GM23338 (cell line): ENCODE results near the gene DLG2. TPM values are rescaled to one million over a fixed set of nuclear protein-coding genes. Genes with fewer than 3 reads are reported as not detected.

ENCODE experiments used
- ATAC-seq: fragments of 200-7000 bp; cut with Tn5 transposase; 3 replicates; pipeline ENCODE4 v1.9.1; 2020
- DNase-seq: peaks from one replicate; pipeline ENCODE4 v3.0.0-alpha.2; 2015; ENCODE audit warnings: low spot score
- H2AFZ ChIP-seq: fragments of 200-600 bp; sonication (generic); 2 replicates; pipeline ENCODE4 v1.8.0; 2016; ENCODE audit warnings: antibody characterized with exemption, mild to moderate bottlenecking, moderate library complexity
- H3F3A ChIP-seq: fragments of 200-600 bp; sonication (generic); replicated peaks from 2 replicates; pipeline ENCODE4 v1.8.0; 2017; ENCODE audit warnings: antibody characterized with exemption, mixed run types, low read depth
- H3K27ac ChIP-seq: fragments of 200-600 bp; sonication (generic); 2 replicates; pipeline ENCODE4 v1.6.1; 2016; ENCODE audit warnings: low read depth
- H3K27me3 ChIP-seq: fragments of 200-600 bp; sonication (generic); 2 replicates; pipeline ENCODE4 v1.8.0; 2016; ENCODE audit warnings: mild to moderate bottlenecking, mixed run types, moderate library complexity; ENCODE audit not compliant: insufficient read depth
- H3K36me3 ChIP-seq: fragments of 200-600 bp; sonication (generic); 2 replicates; pipeline ENCODE4 v1.8.0; 2016; ENCODE audit warnings: mild to moderate bottlenecking; ENCODE audit not compliant: insufficient read depth
- H3K4me1 ChIP-seq: fragments of 200-600 bp; sonication (generic); 2 replicates; pipeline ENCODE4 v1.8.0; 2016; ENCODE audit warnings: mild to moderate bottlenecking, moderate library complexity; ENCODE audit not compliant: insufficient read depth
- H3K4me2 ChIP-seq: fragments of 200-600 bp; sonication (generic); 2 replicates; pipeline ENCODE4 v1.7.1; 2017; ENCODE audit warnings: mixed run types
- H3K4me3 ChIP-seq: fragments of 200-600 bp; sonication (generic); 2 replicates; pipeline ENCODE4 v1.6.1; 2016; ENCODE audit warnings: mixed run types
- H3K79me2 ChIP-seq: fragments of 200-600 bp; sonication (generic); replicated peaks from 2 replicates; pipeline ENCODE4 v1.8.0; 2017; ENCODE audit warnings: mild to moderate bottlenecking; ENCODE audit not compliant: insufficient read depth
- H3K9me2 ChIP-seq: fragments of 200-600 bp; sonication (generic); 2 replicates; pipeline ENCODE4 v1.8.0; 2017; ENCODE audit not compliant: insufficient read depth
- H4K20me1 ChIP-seq: fragments of 200-600 bp; sonication (generic); replicated peaks from 2 replicates; pipeline ENCODE4 v1.8.0; 2017; ENCODE audit warnings: mild to moderate bottlenecking; ENCODE audit not compliant: insufficient read depth
- H3K27ac Mint-ChIP-seq: 2 replicates; pipeline ENCODE4 v1.8.0; 2020; ENCODE audit warnings: inconsistent platforms, mild to moderate bottlenecking, moderate library complexity, mixed read lengths
- H3K27me3 Mint-ChIP-seq: 3 replicates; pipeline ENCODE4 v1.8.0; 2022; ENCODE audit warnings: low read depth, mild to moderate bottlenecking, moderate library complexity, mixed read lengths, inconsistent platforms; ENCODE audit not compliant: insufficient read depth, poor library complexity
- H3K36me3 Mint-ChIP-seq: 3 replicates; pipeline ENCODE4 v1.8.0; 2021; ENCODE audit warnings: low read depth, mild to moderate bottlenecking, inconsistent platforms, moderate library complexity, mixed read lengths
- H3K4me1 Mint-ChIP-seq: 3 replicates; pipeline ENCODE4 v1.8.0; 2020; ENCODE audit warnings: mild to moderate bottlenecking, inconsistent platforms, mixed read lengths
- H3K4me3 Mint-ChIP-seq: 3 replicates; pipeline ENCODE4 v1.8.0; 2021; ENCODE audit warnings: moderate library complexity, mild to moderate bottlenecking, inconsistent platforms, mixed read lengths
- H3K9me3 Mint-ChIP-seq: 3 replicates; pipeline ENCODE4 v1.8.0; 2020; ENCODE audit warnings: moderate library complexity, mild to moderate bottlenecking, inconsistent platforms, mixed read lengths
- ETS1 ChIP-seq: IDR thresholded peaks from 2 replicates; pipeline ENCODE4 v1.6.1; 2016; ENCODE audit warnings: antibody characterized with exemption
- EZH2 ChIP-seq: fragments of 200-600 bp; sonication (generic); IDR thresholded peaks from one replicate; pipeline ENCODE4 v1.8.0; 2017; ENCODE audit warnings: antibody characterized with exemption, mild to moderate bottlenecking, low read depth; ENCODE audit not compliant: unreplicated experiment
- JUNB ChIP-seq: IDR thresholded peaks from one replicate; pipeline ENCODE4 v1.6.1; 2016; ENCODE audit warnings: antibody characterized with exemption; ENCODE audit not compliant: unreplicated experiment
- ZNF114 ChIP-seq: fragments of 250-450 bp; sonication (Bioruptor Pico); IDR thresholded peaks from 2 replicates; pipeline ENCODE4 v1.5.0; 2020; ENCODE audit warnings: mild to moderate bottlenecking, moderate library complexity
- ZNF331 ChIP-seq: fragments of 250-450 bp; sonication (Bioruptor Pico); IDR thresholded peaks from 2 replicates; pipeline ENCODE4 v1.5.0; 2020; ENCODE audit warnings: low read depth, mild to moderate bottlenecking, moderate library complexity
- polyA plus RNA-seq: library from polyadenylated mRNA; unstranded; fragments of >200 nt; fragmentation: Nextera tagmentation; extraction: Ambion mirVana; gene quantifications from 2 replicates; pipeline ENCODE4 v1.2.1, GENCODE V29; 2016
- total RNA-seq: library from RNA; depleted of rRNA; stranded (reverse); fragments of >200 nt; shearing (Covaris generic); gene quantifications from 2 replicates; pipeline ENCODE4 v1.2.3, GENCODE V29; 2014
- TF ChIP-seq, protein P1 (sequence below), 2 experiments: fragments of 200-600 bp in 1 of 2; sonication (generic) in 1 of 2; conservative IDR thresholded peaks; 2 replicates each; pipeline versions ENCODE4 v1.5.1 to v1.6.1; 2016 to 2017; ENCODE audit warnings: antibody characterized with exemption in 2 of 2, low read depth in 2 of 2, mild to moderate bottlenecking in 2 of 2, moderate library complexity in 1 of 2
- TF ChIP-seq, protein P2 (sequence below): IDR thresholded peaks from one replicate; pipeline ENCODE4 v1.6.1; 2018; ENCODE audit warnings: antibody characterized with exemption; ENCODE audit not compliant: unreplicated experiment

DLG2 gene
- total and polyA plus RNA-seq, 2 experiments from 2014 or later: 19.8 to 21.5 TPM

GRCh38 chr11:84866922-84867321 lies 760.2 kb downstream of the DLG2 start:
- Mint-ChIP-seq H3K4me1 (peaks cover 24% of the 10 kb centered on the region), H3K9me3 (no peaks in the 10 kb centered on the region), H3K27ac (no peak overlapping the region), H3K4me3 (no peak overlapping the region), H3K36me3 (no peaks in the 10 kb centered on the region), H3K27me3 (no peaks in the 10 kb centered on the region)
- Histone ChIP-seq H3K4me3 (no peak overlapping the region), H3K36me3 (no peaks in the 10 kb centered on the region), H3K4me2 (no peak overlapping the region), H3K9me2 (no peaks in the 10 kb centered on the region), H3K27ac (no peak overlapping the region), H4K20me1 (no peaks in the 10 kb centered on the region), H3F3A (no peaks in the 10 kb centered on the region), H2AFZ (no peak overlapping the region), H3K27me3 (no peaks in the 10 kb centered on the region), H3K79me2 (no peaks in the 10 kb centered on the region), H3K4me1 (peaks cover 4% of the 10 kb centered on the region)
- TF ChIP-seq EZH2: no peak
- DNase-seq: no peak
- no peak for ATAC-seq

DNA sequence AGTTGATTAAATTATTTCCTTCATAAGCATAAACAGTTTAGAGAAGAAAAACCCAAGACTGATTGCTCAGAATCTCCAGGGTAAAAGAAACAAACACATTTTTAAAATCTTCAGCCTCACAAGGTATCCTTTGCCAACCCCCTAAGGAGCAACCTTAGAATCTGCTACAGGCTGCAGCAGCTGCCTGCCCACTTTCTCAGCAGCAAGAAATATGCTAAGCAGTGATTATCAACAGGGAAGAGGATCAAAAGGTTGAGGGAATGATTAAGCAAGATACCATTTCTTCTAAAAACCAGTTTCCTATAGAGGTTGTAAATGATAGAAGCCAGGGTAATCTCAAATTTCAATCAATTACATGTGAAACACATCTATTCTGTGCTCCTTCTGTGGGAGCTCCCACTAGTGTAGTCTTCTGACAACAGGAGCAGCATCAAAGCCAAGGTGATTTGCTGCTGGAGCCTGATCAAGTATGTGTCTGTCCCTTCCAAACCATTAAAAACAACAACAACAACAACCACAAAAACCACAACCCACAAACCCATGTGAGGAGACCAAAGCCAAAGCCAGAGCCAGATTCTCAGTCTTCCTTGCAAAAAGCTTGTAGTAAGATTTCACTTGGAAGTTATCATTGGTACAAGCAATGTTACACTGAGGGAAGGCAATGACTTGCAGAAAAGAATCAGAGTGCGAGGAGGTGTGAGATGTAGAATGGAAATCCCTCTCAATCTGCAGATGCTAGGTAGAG lies 761.2 kb downstream of the DLG2 start:
- ATAC-seq (peak; percentile 73), DNase-seq (no peak)
- Histone ChIP-seq H4K20me1 (no peaks in the 10 kb centered on the region), H3K4me3 (no peak overlapping the region), H3K4me1 (peaks cover 4% of the 10 kb centered on the region), H3K27ac (no peak overlapping the region), H3K79me2 (no peaks in the 10 kb centered on the region), H3F3A (no peaks in the 10 kb centered on the region), H2AFZ (no peak overlapping the region), H3K36me3 (no peaks in the 10 kb centered on the region), H3K9me2 (no peaks in the 10 kb centered on the region), H3K4me2 (no peak overlapping the region), H3K27me3 (no peaks in the 10 kb centered on the region)
- Mint-ChIP-seq H3K36me3 (no peaks in the 10 kb centered on the region), H3K9me3 (no peaks in the 10 kb centered on the region), H3K4me1 (peaks cover 28% of the 10 kb centered on the region), H3K27me3 (peaks cover 4% of the 10 kb centered on the region), H3K27ac (peak overlapping the region; percentile 89), H3K4me3 (no peak overlapping the region)
- TF ChIP-seq ZNF114 (CRISPR knock-in tag) (no peak), ETS1 (no peak)

DNA sequence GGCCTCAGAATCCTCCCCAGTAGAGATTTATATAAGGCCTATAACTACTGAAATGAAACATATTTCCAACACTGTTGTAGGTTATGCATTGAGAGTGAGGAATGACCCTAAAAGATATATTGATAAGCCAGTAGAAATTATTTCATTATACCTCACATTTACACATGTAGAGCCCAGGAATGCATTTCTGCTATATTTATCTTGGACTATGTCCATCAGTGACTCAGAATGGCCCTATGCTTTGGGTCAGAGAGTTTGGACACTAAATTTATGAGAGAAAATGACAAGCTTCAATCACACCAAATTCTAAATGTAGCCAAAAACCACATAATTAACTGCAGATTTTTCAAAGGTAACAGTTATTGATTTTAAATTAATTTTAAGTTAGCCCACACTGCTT lies 761.9 kb downstream of the DLG2 start:
- Mint-ChIP-seq H3K27me3 (peaks cover 4% of the 10 kb centered on the region), H3K4me1 (peaks cover 34% of the 10 kb centered on the region), H3K36me3 (no peaks in the 10 kb centered on the region), H3K27ac (no peak overlapping the region), H3K4me3 (no peak overlapping the region), H3K9me3 (no peaks in the 10 kb centered on the region)
- Histone ChIP-seq H3K27ac (no peak overlapping the region), H3K4me3 (no peak overlapping the region), H4K20me1 (no peaks in the 10 kb centered on the region), H3K79me2 (no peaks in the 10 kb centered on the region), H3F3A (no peaks in the 10 kb centered on the region), H3K27me3 (no peaks in the 10 kb centered on the region), H3K4me2 (no peak overlapping the region), H3K9me2 (no peaks in the 10 kb centered on the region), H2AFZ (no peak overlapping the region), H3K36me3 (no peaks in the 10 kb centered on the region), H3K4me1 (peaks cover 4% of the 10 kb centered on the region)
- ATAC-seq (no peak), DNase-seq (no peak)
- TF ChIP-seq, protein P1, sequence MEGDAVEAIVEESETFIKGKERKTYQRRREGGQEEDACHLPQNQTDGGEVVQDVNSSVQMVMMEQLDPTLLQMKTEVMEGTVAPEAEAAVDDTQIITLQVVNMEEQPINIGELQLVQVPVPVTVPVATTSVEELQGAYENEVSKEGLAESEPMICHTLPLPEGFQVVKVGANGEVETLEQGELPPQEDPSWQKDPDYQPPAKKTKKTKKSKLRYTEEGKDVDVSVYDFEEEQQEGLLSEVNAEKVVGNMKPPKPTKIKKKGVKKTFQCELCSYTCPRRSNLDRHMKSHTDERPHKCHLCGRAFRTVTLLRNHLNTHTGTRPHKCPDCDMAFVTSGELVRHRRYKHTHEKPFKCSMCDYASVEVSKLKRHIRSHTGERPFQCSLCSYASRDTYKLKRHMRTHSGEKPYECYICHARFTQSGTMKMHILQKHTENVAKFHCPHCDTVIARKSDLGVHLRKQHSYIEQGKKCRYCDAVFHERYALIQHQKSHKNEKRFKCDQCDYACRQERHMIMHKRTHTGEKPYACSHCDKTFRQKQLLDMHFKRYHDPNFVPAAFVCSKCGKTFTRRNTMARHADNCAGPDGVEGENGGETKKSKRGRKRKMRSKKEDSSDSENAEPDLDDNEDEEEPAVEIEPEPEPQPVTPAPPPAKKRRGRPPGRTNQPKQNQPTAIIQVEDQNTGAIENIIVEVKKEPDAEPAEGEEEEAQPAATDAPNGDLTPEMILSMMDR (conservative IDR thresholded peaks at IDR 0.05; ENCODE audit: low read depth in 2 of 2): no peak
- TF ChIP-seq JUNB (no peak), ETS1 (no peak), ZNF114 (CRISPR knock-in tag) (no peak), ZNF331 (CRISPR knock-in tag) (no peak)
- TF ChIP-seq, protein P2, sequence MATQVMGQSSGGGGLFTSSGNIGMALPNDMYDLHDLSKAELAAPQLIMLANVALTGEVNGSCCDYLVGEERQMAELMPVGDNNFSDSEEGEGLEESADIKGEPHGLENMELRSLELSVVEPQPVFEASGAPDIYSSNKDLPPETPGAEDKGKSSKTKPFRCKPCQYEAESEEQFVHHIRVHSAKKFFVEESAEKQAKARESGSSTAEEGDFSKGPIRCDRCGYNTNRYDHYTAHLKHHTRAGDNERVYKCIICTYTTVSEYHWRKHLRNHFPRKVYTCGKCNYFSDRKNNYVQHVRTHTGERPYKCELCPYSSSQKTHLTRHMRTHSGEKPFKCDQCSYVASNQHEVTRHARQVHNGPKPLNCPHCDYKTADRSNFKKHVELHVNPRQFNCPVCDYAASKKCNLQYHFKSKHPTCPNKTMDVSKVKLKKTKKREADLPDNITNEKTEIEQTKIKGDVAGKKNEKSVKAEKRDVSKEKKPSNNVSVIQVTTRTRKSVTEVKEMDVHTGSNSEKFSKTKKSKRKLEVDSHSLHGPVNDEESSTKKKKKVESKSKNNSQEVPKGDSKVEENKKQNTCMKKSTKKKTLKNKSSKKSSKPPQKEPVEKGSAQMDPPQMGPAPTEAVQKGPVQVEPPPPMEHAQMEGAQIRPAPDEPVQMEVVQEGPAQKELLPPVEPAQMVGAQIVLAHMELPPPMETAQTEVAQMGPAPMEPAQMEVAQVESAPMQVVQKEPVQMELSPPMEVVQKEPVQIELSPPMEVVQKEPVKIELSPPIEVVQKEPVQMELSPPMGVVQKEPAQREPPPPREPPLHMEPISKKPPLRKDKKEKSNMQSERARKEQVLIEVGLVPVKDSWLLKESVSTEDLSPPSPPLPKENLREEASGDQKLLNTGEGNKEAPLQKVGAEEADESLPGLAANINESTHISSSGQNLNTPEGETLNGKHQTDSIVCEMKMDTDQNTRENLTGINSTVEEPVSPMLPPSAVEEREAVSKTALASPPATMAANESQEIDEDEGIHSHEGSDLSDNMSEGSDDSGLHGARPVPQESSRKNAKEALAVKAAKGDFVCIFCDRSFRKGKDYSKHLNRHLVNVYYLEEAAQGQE: no peak
